Hematopoietic multipotent progenitor cell (in vitro differentiated cells): ENCODE measurements around the gene ADAP1. TPM values are rescaled to one million over a fixed set of nuclear protein-coding genes. Genes with fewer than 3 reads are reported as not detected.

Experiments used
- DNase-seq, 3 donors: peaks; one replicate each; pipeline ENCODE4 v3.0.0-alpha.2; 2011 to 2015; ENCODE audit warnings: low read depth in 2 of 3, low spot score in 2 of 3
- total RNA-seq: library from RNA; depleted of rRNA; stranded (reverse); fragments of >200 nt; gene quantifications from one replicate; pipeline ENCODE4 v1.2.3, GENCODE V29; 2012

The ADAP1 gene
- total RNA-seq, 1 donor = 16.2 TPM

- no peak for DNase-seq
Observed at GRCh38 chr7:976901-977325, 22.4 kb upstream of the ADAP1 start.

GRCh38 chr7:975702-976473 lies 21.4 kb upstream of the ADAP1 start:
- DNase-seq = no peak

DNA sequence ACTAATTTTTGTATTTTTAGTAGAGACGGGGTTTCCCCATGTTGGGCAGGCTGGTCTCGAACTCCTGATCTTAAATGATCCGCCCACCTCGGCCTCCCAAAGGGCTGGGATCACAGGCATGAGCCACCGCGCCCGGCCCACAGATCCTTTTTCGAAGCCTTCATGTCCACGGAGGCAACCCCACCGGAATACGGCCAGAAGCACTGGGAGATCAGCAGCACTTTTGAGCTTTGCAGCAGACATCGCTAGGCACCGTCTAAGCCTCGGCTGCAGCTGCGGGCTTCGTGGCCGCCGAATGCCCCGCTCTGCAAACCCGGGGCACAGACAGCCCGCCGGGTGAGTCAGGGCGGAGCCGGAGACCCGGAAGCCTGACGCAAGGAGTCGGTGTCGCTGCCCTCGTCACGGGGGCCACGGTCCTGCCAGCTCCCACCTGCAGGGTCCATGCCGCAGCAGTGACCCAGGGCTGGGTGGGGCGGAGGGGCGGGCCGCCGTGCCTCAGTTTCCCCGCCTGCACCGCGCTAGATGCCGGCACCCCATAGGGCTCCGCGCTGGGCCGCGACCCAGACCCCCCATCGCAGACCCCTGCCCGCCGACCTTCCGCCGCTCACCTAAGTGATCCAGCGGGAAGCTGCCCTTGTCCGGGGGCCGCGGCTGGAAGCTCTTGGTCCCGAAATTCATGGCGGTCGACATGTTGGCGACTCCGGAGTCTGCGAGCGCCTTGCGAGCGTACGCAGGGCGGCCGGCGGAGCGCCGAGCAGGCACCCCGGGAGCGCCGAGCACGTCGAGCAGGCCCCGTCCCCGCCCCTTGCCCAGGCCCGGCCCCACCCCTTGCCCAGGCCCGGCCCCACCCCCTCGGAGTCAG lies 20.6 kb upstream of the ADAP1 start, which contains the start of gene COX19:
COX19 (minus strand) TSS at position 730 of the 862 bp plus-strand sequence; CDS start at position 690, 40 bp downstream.
- peak; percentile 71 to 89 (median 88) for DNase-seq

DNA sequence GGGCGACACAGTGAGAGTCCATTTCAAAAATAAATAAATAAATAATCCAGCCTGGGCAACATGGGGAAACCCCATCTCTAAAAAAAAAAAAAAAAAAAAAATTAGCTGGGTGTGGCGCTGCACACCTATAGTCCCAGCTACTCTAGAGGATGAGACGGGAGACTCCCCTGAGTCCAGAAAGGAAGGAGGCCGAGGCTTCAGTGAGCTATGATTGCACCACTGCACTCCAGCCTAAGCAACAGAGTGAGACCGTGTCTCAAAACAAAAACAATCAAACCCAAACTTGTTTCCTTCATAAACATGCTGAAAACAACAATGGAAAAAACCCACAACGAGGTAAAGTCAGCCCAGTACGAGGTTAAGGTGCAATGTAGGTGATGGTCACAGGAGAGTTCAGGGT lies 19.7 kb upstream of the ADAP1 start:
- no peak for DNase-seq

DNA sequence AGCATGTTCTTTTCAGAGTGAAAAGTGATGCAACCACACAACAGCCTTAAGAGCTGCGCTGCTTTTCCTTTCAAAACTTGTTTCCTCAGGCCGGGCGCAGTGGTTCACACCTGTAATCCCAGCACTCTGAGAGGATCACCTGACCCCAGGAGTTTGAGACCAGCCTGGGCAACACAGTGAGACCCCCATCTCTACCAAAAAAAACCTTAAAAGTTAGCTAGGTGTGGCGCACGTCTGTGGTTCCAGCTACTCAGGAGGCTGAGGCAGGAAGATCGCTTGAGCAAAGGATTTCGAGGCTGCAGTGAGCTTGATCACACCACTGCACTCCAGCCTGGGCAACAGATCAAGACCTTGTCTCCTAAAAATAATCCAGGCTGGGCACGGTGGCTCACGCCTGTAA lies 18.8 kb upstream of the ADAP1 start:
- no peak for DNase-seq

DNA sequence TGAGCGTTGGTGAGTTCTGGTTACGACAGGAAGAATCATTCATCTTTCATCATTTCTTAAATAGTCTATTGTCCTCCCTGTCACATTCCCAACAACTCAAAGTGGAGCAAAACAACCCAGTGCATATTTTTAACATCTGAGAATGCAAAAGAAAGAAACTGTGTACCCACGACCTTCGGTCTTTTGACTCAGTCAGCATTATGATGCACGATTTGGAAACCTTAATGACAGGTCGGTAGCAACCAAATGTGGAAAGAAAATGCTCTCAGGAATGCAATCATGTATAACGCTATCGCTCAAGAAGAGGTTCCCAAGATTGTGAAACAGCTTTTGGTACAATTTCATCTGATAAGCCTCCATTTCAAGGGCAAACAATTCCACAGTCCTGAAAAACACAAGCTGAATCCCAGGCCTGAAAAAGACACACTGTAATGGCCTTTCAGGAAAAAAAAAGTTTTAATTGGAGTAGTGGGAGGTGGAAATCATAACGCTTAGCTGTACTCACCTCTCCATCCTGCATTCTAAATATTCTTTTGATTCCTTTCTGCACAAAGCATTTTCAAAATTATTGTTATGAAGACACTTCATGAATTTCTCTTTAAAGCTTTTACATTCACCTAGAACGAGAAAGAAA lies 18.3 kb upstream of the ADAP1 start:
- no peak for DNase-seq

GRCh38 chr7:972110-972509 lies 17.6 kb upstream of the ADAP1 start:
- DNase-seq = no peak

DNA sequence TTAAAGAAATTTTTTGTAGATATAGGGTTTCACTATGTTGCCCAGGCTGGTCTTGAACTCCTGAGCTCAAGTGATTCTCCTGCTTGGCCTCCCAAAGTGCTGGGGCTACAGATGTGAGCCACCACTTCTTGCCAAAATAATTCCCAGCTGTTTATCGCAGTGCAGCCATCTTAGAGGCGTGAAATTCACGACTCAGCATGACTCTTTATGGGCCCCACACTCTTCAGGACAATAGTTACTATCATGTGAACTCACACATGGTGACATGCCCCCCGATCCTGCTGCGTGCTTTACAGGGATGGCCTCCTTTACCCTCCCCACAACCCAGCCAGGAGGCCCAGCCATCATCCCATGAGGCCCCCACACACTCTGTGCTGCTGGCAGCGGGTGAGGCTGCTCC lies 16.3 kb upstream of the ADAP1 start:
- DNase-seq = no peak

- DNase-seq = no peak
Observed at GRCh38 chr7:969403-969802, 14.9 kb upstream of the ADAP1 start.

- no peak for DNase-seq
Observed at GRCh38 chr7:968205-969105, 14.0 kb upstream of the ADAP1 start.

GRCh38 chr7:967361-968082 lies 13.0 kb upstream of the ADAP1 start:
- DNase-seq = no peak

- DNase-seq = no peak
Observed at GRCh38 chr7:966291-967069, 12.0 kb upstream of the ADAP1 start.

GRCh38 chr7:964401-965231 lies 10.1 kb upstream of the ADAP1 start:
- DNase-seq = peak in 1 of 3 donors; percentile 33

- DNase-seq = no peak
Observed at GRCh38 chr7:963236-964078, 9.0 kb upstream of the ADAP1 start.

GRCh38 chr7:962401-963081 lies 8.1 kb upstream of the ADAP1 start:
- no peak for DNase-seq
